G401.6 (cell line): ENCODE measurements around the gene RTEL1.
"Not testable (repeated sequence)": the region's sequence is repeated elsewhere in the genome, so short reads cannot be mapped to it uniquely, and the experiment has no call there.

Experiments used
- FAIRE-seq: peaks from 2 replicates; lab custom pipeline; 2012; peaks lifted over from hg19 to GRCh38; lab: Jason Lieb, UNC

Gene RTEL1

DNA sequence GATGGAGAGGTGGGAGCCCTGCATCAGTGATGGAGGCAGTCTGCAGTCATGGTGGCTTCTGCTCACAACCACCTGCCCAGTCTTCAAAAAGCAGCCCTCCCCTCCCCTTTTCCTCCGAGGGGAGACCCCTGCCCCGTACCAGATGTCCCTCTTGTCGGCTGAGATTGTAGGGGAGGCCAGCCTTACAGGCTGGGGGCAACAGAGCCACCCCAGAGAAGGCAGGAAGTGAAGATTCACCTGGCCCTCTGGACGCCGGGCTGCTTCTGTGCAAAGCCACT is 42.9 kb downstream of the RTEL1 start:
- FAIRE-seq = no peak

GRCh38 chr20:63701329-63702035 is 43.4 kb downstream of the RTEL1 start:
- FAIRE-seq = no peak

DNA sequence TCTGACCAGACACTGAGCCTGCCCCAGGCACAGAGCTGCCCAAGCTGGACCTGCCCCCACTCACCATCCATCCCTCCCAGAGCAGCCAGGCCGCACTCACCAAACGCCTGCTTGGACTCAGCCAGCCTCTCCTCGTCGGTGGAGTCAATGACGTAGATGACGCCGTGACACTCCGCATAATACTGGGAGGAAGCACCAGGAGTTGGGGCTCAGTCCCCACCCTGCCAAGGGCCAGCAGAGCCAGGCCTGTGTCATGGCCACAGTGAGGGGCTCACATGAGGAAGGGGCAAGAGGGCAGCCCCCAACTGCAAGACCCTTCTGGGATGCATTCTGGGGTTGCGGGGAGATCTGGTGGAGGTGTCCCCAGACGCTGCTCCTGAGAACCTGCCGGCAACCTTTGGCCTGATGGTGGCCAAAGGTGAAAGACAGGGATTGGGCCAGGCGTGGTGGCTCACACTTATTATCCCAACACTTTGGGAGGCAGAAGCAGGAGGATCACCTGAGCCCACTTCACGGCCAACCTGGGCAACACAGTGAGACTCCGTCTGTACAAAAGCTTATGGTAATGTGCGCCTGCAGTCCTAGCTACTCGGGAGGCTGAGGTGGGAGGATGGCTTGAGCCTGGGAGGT is 44.0 kb downstream of the RTEL1 start:
- FAIRE-seq = no peak

DNA sequence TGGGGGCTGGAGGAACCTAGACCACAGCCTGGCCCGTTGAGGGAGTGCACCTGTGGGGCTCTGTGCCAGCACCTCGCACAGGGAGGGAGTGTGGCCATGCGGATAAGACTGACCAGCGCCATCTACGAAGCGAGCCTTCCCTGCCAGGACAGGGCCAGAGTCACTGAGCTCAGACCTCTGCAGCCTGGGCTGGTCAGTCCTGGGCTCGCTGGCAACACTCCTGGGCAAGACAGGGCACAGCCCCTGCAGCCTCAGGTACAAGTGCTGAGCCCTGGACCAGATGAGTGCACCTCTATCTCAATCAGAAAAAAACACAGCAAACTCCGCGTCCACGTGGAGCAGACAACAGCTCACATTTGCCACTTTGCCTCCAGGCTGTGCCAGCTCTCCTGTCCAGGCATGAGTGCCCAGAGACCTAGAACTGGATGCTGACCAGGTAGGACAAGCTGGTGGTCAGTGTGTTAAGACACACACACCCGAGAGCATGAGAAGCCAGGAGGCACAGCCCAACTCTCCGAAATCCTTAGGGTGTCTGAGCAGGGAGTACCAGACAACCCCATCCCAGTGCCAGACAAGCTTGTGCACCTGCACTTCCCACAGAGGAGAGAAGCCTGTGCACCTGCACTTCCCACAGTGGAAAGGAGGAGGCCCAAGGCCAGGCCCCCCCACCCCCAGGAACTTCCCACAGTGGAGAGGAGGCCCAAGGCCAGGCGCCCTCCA is 44.8 kb downstream of the RTEL1 start:
- FAIRE-seq = no peak

DNA sequence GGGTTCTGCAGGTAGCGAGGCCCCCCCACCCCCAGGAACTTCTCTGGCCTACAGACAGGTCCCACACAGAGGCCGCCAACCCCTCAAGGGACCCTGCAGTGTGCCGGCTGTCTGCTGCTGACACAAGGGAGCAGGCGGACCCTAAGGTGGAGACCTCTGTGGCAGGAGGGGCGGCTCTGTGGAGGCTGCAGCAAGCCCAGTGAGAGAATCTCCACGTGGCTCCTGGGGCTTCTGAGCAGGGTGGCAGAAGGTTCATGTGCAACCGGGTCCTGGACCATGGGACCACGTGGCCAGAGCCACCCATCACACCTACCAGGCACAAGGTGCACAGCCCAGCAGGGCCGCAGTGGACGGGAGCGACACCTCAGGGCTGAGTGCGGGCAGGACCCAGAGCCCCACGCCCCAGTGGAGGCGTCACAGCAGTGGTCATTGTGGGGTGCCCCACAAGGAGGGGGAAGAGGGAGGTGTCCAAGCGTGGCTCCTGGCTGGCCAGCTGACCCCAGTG is 45.4 kb downstream of the RTEL1 start:
- FAIRE-seq = no peak

DNA sequence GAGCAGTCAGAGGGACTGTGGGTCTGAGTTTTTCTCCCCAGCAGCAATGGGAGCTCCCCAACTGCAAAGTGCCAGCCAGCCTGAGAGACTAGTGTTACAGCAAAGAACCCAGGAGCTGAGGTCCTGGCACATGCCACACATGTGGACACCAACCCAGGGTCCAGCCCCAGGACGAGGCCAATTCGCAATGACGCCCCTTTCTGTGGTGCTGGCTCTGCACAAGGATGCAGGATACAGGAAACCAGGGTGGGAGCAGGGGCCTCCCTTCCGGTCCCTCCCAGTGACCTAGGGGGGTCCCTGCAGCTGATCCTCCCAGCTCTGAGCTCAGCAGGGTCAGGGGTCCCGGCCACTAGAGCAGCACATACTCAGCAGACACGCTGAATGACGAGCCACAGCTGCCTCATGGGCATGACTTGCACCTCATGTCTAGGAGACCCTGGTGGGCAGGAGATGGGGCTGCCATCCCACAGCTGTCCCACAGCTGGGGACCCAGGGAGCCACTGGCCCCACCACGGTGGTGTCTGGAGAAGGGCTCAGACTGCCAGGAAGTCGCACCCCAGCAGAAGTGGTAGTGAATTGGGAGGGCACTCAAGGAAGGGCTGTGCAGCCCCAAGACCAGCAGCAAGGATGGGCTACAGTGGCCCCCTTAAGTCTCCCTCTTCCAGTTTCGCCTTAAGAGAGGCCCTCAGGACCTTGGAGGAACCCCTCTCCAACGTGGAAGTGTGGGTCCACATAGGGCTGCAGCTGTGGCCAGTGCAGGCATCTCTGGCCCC is 46.0 kb downstream of the RTEL1 start:
- FAIRE-seq = no peak

GRCh38 chr20:63704749-63705117 is 46.6 kb downstream of the RTEL1 start:
- FAIRE-seq = no peak

DNA sequence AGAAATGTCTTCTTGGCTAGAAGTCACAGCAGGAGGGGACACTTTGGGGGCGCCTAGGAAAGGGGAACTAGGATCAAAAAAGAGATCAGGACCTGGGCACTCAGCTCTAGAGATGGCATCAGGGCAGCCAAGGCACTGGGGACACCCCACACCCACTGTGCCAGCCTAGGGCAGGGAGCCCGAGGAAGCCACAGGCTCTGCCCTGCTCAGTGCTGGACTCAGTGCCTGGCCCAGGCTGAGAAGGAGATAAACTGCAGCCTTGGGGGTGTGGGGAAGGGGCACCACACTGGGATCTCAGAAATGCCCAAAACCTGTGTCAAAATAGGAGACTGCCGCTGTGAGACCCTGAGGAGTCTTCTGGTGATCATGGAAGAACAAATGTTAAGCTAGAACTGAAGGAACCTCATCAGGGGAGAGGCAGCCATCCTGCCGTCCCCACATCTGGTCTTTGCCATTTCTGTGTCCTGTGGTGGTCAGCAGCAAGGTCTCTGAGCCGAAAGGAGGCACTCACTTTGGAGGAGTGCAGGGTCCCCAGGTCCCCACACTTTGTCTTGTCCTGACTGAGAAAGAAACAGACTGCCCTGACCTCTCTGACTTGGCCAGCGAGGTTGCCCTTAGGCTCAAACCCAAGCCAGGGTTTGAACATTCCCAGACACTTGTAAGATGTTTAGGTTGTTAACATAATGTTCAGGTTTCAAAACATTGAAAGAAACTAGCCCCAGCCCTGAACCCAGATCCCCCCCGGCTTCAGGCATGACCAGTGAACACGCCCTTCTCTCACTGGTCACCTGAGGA is 47.3 kb downstream of the RTEL1 start:
- no peak for FAIRE-seq

GRCh38 chr20:63706027-63706695 is 48.0 kb downstream of the RTEL1 start:
- FAIRE-seq = no peak

GRCh38 chr20:63706852-63707557 is 48.9 kb downstream of the RTEL1 start:
- FAIRE-seq = no peak

DNA sequence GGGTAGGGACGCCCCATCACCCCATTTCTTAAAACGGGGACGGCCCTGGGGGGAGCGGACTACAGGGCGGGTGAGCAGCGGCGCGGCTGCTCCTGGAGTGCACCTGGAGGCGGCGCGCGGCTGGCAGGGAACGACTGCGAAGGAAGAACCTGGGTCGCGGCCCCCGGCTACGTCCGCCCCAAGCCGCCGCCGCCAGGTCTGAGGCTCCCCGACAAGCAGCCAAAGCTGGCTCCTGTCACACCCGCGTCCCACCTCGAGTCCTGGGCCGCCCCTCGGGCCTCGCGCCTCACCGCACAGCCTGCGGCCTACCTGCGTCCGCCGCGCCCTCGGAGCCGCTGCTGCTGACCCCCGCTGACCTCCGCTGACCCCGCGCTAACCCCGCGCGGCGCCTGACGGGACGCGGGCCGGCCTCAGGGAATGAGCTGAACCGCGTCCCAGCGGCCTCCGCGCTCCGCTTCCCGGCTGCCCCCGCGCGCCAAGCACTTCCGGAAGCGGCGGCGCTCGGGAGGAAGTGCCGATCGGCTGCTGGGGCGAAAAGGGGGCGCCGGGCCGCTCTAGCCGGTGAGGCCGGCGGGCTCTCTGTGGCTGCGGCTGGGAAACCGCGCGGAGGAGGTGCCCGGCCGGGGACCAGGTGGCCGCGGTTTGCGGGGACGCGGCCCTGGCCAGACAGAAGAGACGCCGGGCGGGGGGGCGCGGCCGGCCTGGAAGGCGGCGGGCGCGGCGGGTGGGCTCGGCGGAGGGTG is 49.6 kb downstream of the RTEL1 start, which contains the start of the genes ARFRP1 and ZGPAT:
ARFRP1 (minus strand) TSS at position 419 of the 743 bp plus-strand sequence. CDS start 885 bp downstream, outside the sequence.
ZGPAT (plus strand) TSS at position 482 of the 743 bp plus-strand sequence. CDS start 542 bp downstream, outside the sequence.
- FAIRE-seq = no peak

DNA sequence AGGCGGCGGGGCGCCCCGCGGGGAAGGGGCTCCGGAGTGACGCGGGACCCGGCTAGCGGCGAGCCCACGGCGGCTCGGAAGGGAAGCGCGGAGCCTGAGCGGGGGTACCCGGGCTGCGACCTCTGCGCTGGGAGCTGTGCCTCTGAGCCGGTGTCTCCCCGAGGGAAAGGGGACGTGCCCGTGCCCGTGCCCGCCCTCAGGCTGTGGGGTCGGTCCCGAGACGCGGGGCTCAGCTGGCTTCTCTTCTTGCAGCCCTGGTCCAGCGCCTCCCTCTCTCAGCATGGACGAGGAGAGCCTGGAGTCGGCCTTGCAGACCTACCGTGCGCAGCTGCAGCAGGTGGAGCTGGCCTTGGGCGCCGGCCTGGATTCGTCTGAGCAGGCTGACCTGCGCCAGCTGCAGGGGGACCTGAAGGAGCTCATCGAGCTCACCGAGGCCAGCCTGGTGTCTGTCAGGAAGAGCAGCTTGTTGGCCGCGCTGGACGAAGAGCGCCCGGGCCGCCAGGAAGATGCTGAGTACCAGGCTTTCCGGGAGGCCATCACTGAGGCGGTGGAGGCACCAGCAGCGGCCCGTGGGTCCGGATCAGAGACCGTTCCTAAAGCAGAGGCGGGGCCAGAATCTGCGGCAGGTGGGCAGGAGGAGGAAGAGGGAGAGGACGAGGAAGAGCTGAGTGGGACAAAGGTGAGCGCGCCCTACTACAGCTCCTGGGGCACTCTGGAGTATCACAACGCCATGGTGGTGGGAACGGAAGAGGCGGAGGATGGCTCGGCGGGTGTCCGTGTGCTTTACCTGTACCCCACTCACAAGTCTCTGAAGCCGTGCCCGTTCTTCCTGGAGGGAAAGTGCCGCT is 50.4 kb downstream of the RTEL1 start:
- FAIRE-seq = no peak

- no peak for FAIRE-seq
Measured at GRCh38 chr20:63709149-63709527, 51.0 kb downstream of the RTEL1 start.

- no peak for FAIRE-seq
Measured at GRCh38 chr20:63711085-63711645, 53.1 kb downstream of the RTEL1 start.

DNA sequence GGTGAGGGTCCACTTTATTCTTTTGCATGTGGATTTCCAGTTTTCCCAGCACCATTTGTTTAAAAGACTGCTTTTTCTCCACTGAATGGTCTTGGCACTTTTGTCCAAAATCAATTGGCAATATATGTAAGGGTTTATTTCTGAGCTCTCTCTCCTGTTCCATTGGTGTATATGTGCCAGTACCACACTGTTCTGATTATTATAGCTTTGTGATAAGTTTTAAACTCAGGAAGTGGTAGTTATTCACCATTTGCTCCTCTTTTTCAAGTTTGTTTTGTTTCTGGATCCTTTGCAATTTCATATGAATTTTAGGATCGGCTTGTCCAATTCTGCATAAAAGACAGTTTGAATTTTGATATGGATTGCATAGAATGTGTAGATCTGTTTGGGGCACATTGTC is 54.1 kb downstream of the RTEL1 start:
- no peak for FAIRE-seq

GRCh38 chr20:63714858-63715257 is 56.7 kb downstream of the RTEL1 start:
- FAIRE-seq = no peak

DNA sequence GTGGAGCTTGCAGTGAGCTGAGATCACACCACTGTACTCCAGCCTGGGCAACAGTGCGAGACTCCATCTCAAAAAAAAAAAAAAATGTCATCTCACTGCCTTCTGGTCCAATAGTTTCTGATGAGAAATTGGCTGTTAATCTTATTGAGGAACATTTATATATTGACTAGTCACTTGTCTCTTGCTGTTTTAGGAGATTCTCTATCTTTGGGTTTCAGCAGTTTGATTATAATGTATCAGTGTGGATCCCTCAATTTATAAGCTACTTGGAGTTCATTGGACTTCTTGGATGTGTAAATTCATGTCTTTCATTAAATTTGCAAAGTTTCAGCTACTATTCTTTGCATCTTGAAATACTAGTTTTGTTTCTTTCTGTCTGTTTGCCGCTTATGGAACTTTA is 60.9 kb downstream of the RTEL1 start:
- no peak for FAIRE-seq

- not testable (repeated sequence) for FAIRE-seq
Measured at GRCh38 chr20:63722967-63723622, 65.0 kb downstream of the RTEL1 start.
